GM12891 (cell line): ENCODE data around the gene KRR1.

Experiments
- PAX5 ChIP-seq: IDR thresholded peaks from 2 replicates; pipeline ENCODE4 v1.6.1; 2011; ENCODE audit warnings: low read length, moderate library complexity, mild to moderate bottlenecking; ENCODE audit not compliant: insufficient read depth, severe bottlenecking
- POLR2A ChIP-seq: IDR thresholded peaks from 2 replicates; pipeline ENCODE4 v1.6.1; 2011; ENCODE audit warnings: low read depth, low read length, control low read depth
- POLR2AphosphoS5 ChIP-seq: IDR thresholded peaks from 2 replicates; pipeline ENCODE4 v1.6.1; 2011; ENCODE audit warnings: low read depth, low read length, control low read depth
- TAF1 ChIP-seq: IDR thresholded peaks from 2 replicates; pipeline ENCODE4 v1.6.1; 2011; ENCODE audit warnings: low read depth, low read length, control low read depth

- TF ChIP-seq POLR2AphosphoS5 (peak; percentile 91), POLR2A (peak; percentile 78), TAF1 (peak; percentile 97), PAX5 (peak; percentile 15)
Measured at GRCh38 chr12:75511116-75512048, at the start of gene KRR1.
